HG03135 (cell line): ENCODE results near the gene CAMKMT.

Experiments used
- ATAC-seq: cut with Tn5 transposase; IDR thresholded peaks from one replicate; pipeline ENCODE4 v1.9.1; 2021; ENCODE audit warnings: mild to moderate bottlenecking, moderate library complexity; ENCODE audit not compliant: unreplicated experiment

CAMKMT gene

DNA sequence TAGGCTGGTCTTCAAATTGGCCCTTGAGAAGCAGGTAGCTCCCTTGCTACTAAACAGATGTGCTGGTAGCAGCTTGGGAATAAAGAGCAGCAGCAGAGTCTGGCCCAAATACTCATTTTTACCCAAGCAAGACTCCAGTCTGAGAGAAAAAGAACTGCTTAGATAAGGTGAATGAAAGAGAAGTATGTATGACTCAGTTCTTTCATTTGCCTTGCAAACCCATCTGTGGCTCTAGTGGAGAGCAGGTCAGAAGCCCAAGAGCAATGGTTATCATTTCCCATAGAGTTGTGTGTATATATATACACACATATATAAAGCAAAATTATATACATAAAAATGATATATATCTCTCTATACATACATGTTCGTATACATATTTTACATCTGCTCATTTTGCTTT, 80.3 kb downstream of the CAMKMT start:
- no peak for ATAC-seq

DNA sequence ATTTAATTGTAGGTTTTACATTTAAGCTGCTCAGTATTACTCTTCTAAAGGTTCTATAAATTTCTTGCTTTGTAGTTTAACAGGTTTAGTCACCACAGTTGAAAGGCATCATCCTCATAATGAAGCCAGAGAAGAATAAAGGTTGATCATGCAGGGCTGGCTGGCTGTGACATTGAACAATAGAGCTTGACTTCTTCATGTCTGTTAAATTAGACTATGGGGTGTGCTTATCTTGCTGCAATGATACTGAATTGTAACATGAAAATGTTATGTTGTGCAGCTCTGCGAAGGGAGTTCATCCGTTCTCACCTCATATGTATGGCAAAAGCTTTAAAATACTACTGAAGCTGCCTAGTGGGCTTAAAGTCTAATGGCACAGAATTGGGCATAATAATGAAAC, 81.8 kb downstream of the CAMKMT start:
- ATAC-seq = no peak

DNA sequence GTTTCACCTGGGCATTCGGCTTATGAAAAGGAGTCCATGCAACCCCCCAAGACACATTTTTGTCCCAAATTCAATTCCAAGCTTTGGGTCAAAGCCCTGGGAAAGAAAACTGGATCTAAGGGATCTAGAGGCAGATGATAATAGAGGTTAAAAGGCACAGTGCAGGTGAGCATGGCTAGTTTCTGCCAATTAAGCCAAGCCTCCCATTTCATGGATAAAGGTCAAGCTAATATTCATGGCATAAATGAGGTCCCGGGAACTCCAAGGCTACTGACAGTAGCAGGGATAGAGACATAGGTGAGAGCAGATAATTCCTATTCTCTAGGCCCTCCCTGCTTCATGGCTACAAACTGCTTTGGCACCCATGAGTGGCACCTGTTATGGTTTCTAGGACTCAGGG, 83.1 kb downstream of the CAMKMT start:
- ATAC-seq = no peak

DNA sequence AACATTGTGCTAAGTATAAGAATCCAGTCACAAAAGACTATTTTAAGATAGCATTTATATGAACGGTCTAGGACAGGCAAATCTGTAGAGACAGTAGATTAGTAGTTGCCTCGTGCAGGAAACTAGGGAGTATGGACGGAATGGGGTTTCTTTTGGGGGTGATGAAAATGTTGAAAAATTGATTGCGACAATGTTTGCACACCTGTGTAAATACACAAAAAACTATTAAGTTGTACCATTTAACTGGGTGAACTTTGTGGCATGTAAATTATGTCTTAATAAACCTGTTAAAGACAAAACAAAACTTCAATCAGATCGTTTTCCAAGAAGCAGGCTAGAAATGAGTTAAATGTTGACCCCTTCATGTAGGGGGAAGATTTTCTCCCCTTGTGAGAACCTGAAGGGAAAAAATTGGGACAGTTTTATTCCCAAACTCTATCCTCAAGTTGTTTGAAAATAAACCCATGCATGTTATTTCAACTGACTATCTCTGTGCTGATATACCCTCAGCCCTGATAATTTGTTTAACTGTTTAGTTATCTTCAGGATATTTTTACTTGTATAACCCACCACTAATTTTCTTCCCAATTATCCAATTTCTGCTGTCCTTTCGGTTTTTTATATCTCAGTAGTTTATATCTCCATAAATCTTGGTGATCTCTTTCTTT, 87.2 kb downstream of the CAMKMT start:
- no peak for ATAC-seq

DNA sequence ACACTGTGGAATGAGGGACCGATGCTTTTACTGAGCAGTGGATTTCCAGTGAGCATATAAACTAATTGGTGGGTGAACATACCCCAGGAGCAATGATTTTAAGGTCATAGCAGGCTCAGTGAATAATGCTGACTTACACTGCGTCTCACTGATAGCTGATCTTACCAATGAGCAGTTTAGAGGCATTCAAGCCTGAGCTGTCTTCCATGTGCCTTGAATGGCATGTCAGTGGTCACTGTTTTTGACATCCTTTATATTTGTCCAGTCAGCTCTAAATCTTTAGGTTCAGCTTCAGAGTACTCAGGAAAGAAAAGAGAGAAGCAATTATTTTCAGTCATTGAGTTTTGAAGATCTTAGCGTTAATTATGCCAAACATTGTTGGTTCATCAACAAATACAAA, 88.3 kb downstream of the CAMKMT start:
- no peak for ATAC-seq

DNA sequence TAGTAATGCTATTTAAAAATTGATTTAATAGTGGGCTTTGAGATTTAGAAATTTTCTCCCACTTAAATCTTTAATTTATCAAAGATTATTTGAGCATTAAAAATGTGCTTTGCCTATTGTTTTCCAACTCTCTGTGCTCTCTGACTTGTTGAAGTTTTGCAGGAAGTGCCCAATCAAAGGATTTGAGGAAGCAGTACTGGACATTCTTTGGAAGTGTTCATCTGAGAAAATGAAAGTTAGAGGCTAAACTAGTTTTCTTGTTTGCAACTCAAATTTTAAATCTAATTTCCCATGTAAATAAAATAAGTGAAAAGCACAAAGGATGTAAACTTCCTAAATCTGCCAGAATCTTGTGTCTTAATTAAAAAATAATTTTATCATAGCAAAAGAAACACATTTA, 89.1 kb downstream of the CAMKMT start:
- no peak for ATAC-seq

DNA sequence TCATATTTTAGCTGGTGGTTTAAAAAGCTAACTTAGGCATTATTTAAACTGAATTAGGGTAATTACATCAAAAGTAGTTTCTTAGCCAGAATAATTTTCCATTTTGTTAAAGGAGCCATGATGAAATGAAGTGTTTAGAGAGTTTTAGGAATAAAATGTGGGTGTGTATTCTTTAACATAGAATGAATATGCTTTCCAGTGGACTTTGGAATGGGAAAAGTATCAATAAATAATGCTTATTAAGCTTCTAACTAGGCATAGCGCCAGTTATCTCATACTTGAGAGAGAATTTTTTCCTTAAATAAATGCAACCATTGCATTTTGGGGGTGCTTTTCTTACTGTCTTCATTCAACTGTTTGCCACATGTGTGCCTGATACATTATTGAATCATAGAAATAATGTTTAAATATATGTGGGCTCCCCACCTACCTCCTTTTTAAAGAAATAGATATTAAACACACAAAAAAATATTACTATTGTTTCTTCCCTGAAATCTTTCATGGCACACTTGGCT, 90.4 kb downstream of the CAMKMT start:
- ATAC-seq = no peak

DNA sequence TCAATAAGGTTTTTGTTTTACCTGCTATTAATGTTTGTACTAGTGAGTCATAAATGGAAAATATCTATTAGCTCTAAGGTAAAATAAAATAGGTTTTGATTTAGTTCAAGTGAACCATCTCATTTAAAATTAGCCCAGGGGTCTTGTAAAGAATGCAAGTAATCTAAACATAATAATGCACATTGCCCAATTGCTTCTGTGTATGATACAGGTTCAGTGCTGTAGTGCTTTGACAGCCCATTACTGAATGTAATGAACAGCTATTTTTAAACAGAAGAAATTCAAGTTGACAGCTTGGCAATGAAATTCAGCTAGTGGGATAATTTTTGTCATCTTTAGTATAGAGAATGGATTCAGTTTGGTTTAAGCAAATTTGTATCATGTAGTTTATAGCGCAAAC, 91.5 kb downstream of the CAMKMT start:
- no peak for ATAC-seq

DNA sequence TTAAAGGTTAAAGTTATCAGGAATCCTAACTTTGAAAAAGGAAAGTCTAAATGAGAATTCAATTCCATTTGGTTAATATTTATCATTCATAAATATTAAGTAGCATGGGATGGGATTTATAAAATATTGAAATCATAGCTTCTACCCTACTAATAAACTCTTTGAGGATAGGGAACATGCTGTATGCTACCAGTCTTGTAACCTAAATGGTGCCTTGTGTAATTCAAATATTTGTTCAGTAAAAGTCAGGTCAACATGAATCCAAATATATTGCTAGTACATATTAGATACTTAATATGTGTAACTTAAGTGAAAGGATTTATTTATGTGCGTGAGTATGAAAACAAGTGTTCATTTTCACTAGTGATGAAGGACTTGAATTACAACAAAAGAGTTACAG, 94.1 kb downstream of the CAMKMT start:
- ATAC-seq = no peak

DNA sequence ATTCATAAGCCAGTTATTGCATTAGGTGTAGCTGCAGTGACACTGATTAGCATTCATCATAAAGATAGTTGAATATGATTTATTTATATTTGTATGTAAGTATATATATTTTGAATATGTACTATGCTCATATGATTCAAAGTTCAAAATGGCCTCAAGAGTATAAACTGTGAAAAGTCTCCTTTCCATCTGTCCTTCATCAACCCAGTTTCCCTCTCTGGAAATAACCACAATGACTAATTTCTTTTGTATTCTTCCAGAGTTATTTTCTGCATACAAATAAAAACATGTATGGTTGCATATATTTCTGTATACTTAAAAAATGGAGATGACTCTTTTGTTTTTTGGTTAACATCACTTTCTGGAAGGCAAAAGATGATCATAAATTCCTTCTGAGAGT, 95.2 kb downstream of the CAMKMT start:
- no peak for ATAC-seq

DNA sequence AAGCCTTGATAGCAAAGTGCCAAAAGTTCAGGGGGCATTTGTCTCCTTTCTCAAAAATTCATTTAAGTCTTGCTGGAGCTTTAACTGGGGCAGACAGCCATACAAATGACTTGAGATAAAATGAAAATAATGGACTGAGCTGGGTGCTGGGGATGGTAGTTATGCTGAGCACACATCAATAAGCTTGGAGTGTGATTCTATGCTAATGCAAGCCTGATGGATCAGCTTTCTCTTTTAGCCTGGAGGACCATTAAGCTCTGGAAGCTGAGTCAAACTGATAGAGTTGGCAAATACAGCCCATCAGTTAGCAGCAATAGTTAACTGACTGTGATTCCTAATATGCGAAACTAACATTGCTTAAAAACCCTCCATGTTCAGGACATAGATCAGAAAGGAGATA, 98.0 kb downstream of the CAMKMT start:
- ATAC-seq = no peak

DNA sequence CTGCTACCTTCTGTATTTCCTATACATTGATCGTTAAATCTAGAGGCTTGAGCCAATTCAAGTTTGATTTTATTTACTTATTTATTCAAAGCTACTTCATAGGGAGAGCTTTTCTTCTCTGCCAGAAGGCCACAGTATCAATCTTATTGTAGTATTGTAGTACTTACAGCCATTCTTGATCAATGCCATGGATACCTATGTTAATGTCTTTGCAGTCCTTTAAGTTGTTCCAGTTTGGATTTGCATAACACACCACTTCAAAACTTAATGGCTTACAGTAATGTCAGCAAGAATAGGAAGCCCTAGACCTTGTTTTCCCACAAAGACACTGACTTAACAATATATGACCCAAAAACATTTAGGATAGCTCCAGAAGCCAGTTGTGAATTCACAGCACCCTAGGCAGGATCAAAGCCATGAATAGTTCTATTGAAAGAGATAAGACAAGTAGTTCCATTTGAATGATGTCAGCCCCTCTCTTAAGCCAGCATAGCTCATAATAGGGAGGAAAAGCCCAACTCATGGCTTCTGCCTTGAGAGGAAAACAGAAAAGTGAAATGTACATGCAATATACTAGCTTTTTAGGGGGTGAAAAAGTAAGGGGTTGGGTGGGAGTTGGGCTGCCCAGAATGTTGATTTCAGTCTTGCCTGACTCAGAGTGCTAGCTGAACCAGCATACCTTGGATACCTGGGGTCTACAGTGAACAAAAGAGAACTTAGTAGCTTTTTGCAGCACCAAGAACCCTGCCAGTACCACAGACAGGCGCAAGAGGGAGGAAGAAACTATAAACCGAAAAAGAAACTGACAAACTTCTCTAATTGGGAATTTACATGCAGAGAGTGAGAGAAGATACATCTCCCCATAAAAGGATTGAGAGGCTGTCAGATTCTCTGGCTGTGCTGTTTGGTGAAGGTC, 101.4 kb downstream of the CAMKMT start:
- no peak for ATAC-seq

DNA sequence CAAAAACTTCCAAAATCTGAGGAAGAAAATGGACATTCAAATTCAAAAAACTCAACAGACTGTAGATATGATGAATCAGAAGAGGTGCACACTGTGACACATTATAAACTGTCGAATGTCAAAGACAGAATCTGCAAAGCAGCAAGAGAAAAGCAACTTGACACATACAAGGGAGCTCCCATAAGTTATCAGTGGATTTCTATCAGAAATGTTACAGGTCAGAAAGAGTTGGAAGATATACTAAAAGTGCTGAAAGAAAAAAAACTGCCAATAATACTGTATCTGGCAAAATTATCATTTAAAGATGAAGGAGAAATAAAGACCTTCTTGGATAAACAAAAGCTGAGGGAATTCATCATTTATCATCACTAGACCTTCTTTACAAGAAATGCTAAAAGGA, 102.7 kb downstream of the CAMKMT start:
- ATAC-seq = no peak

DNA sequence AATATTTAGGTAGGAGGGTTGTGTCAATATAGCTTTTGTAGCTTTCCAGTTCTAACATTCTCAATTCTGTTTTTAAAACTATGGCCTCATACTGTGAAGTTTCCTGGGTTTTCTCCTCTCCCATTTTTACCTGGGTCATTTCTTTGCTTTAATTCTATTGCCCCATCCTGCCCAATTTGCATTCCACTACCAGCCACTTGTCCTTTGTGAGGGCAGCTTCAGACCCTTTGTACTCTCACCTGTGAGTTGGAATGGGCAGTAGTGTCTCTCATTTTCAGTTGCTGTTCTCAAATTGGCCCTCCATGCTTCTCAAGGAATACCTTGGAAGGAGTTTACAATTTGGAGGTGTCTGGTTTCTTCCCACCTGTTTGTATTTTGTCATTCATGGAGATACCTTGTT, 108.4 kb downstream of the CAMKMT start:
- ATAC-seq = no peak

DNA sequence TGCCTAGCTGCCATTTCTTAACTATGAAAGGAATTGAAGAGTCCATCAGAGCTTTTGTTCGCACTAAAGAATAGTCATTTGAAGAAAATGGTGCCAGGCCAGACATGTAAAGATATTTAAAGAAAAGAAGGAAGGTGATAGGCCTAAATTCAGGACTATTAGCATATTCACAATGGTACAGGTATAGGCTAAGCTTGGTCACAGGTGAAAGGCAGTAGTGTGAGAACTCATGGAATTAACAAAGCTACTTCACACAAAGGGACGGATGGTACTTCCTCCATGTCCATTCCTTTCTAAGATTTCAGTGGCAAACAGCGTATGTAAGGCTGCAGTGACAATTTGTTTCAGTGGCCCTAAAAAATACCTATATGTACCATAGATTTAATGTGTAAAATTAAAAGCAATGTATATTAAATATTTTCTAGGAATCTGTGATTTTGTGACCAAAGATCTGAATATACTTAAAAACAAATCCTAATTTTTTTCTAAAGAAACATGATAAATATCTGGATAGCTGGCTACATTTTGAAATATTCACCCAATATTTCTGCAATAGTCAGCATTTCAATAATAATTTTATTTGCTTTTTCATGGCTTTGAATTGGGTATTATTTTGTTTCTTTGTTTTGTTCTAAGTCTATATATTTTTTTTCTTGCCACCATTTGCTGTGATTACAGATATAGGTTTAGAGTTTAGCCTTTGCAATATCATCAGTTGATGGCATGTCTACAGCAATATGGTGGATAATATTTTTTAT, 116.1 kb downstream of the CAMKMT start:
- ATAC-seq = no peak

DNA sequence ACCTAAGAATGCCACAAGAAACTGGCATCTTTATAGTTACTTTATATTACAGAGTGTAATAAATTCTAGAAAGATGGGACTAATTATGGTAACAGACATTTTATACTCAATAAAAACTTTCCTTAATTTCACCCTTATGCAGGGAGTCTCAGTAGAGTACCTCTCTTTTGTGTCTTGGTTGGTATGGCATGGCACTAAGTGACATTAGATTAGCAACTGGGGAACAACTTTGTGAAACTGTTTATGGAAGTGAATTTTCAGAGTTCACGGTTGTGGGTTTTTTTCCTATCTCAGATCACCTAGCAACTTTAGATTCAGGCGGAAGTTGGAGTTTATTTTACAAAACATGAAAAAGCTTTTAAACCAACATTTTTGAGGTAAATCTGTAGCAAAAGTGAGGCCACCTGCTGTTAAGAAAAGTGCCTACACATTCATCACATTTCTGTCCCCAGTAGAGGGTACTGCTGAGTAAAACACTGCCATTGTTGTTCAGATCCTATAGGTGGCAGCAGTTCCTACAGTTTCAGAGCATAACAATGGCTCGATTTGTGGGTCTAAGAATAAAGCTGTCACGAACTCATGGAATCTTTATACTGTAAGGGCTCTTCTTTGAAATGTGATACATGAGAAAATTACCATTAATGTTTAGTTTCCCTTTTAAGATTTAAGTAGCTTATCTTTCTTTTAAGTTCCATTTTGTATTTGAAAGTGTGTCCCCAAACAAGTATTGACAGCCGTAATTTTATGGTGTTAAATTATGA, 117.6 kb downstream of the CAMKMT start:
- ATAC-seq = peak; percentile 89

DNA sequence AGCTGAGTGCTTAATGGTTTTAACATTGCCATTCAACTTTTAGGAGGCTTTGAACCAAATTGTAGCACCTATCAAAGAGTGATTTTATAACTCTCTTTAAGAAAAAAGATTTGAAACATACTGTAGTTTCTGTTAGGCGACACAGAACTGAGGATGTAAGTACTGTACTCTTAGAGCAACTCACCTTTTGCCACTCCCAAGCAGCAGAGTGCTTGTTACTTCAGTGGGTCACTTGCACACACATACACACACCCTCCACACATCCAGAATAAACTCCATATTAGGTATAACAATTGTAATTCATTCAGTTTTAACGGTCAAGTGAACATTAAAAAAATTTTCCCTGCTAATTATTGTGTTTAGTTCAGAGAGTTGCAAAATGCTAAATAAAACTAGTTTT, 118.3 kb downstream of the CAMKMT start:
- ATAC-seq = no peak

DNA sequence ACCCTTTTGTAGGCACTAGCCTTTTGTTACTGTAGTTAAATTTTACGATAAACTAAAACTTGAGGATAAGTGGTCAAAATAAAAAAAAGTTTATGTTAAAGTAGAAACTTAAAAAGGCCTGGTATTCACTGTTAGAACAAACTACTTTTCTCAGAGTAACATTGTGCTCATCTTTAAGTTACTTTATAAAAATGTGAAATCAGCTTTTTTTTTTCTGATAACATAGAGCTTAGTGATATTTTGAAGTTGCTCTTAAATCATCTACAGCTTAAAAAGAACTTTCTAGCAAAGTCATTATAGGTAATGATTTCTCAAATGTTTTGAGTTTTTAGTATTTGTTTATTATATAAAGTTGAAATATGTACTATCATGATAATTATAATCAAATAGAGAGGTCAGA, 125.3 kb downstream of the CAMKMT start:
- ATAC-seq = no peak

DNA sequence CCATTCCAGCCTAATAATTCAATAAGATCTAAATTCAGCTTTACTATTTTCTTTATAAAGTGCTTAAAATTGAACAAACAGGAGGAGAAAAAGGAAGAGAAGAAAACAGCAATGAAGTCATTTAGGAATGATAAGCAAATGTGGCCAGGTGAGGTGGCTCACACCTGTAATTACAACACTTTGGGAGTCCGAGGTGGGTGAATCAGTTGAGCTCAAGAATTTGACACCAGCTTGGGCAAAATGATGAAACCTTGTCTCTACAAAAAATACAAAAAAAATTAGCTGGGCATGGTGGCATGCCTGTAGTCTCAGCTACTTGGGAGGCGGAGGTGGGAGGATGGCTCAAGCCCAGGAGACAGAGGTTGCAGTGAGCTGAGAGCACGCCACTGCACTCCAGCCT, 129.0 kb downstream of the CAMKMT start:
- no peak for ATAC-seq

DNA sequence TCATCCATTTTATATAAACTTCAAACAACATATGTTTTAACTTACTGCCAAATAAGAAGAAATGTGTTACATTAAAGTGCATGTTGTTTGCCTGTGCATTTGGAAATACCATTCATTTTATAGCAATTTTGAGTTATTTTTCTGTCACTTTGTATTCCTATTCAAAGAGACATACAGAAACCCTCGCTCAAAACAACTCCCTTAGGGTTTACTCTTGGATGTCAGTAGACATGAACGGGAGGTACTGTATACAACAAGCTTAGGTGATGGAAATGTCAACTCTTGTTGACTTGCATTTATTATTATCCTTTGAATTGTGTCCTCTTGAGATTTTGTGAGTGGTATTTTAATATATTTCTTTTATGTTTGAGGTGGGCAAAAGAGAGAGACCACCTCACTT, 132.3 kb downstream of the CAMKMT start:
- ATAC-seq = no peak

DNA sequence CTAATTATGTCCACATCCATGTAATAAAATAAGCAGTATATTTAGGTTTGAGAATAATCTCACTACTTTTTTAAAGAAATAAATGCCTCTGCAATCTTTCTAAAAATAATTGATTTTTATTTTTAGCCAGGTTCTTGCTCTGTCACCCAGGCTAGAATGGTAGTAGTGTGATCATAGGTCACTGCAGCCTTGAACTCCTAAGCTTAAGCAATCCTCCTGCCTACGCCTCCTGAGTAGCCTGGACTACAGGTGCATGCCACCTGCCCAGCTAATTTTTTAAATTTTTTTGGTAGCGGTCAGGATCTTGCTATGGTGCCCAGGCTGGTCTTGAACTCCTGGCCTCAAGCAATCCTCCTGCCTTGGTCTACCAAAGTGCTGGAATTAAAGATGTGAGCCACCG, 133.3 kb downstream of the CAMKMT start:
- ATAC-seq = no peak
